ENCODE measurements around the gene P2RY13. TPM values are rescaled to one million over a fixed set of nuclear protein-coding genes. Genes with fewer than 3 reads are reported as not detected.

The P2RY13 gene
- total and polyA plus RNA-seq, 10 of the 15 experiments (the other 5 are each of a cell fraction or from before 2014, with no cell fraction given), result not detected

DNA sequence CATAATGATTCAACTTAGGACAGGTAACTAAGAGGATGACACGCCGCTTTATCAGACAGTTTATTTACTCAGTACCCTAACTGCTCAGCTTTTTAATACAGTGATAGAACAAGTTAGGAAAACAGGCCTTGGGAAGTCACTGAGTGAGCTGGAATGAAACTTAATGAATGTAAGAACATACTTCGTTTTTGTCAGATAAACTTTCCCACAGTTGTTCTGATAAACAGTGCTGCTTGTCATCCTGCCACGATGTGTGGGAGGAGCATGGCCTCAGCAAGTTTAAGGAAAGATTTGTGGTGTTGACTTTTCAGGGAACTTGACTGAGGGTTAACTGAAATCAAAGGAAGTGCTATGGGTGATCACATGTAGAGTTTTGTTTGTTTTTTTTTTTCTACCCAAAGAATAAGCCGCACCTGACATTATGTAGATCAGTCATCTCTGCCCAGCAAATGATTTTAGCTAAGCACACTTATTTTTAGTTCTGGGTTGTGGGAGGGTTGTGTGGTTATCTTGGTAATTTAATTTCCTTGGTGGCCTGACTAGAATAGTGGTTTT lies 45.4 kb downstream of the P2RY13 start:
- ATAC-seq (no peak; the same call in 2 of the 3 replicates), DNase-seq (ENCODE audit: low read depth, low spot score) (no peak)
- no peak overlapping the region for H3K27ac ChIP-seq (ENCODE audit: control insufficient read depth, insufficient read depth)

GRCh38 chr3:151283387-151283786 lies 46.0 kb downstream of the P2RY13 start:
- intact Hi-C loops (cut with micrococcal nuclease; ENCODE audit: unreplicated experiment) (loop anchor here (1.0 to 5.0 kb wide), 3 partner anchors 56 to 356 kb away; no protein-coding TSS in a partner anchor), in situ Hi-C loops (cut with MboI) (no loop called here)
- no peak overlapping the region for H3K9ac ChIP-seq (ENCODE audit: control insufficient read depth, insufficient read depth, low read length)
- ChIA-PET CTCF (interaction anchor here (1.0 to 9.6 kb wide), 9 partner anchors 16 to 120 kb away, joined by 3 to 182 read pairs (median 18); no protein-coding TSS in a partner anchor), POLR2A (no interaction called here), RAD21 (ENCODE audit: unreplicated experiment) (interaction anchor here (1.6 kb wide), 1 partner anchor 115 kb away, joined by 19 read pairs; no protein-coding TSS in a partner anchor), SMC1A (ENCODE audit: uncharacterized antibody, unreplicated experiment) (interaction anchor here (0.6 to 6.7 kb wide), 6 partner anchors 15 to 121 kb away, joined by 3 to 98 read pairs (median 12); no protein-coding TSS in a partner anchor)
- DNase-seq (ENCODE audit: low read depth, low spot score), result no peak
- H3K27me3 ChIP-seq (replicated peaks in 1 of 2; ENCODE audit: control insufficient read depth in 2 of 2, insufficient read depth in 2 of 2, low read length in 1 of 2), result no peaks in the 10 kb centered on the region
- ATAC-seq, result no peak
- no peaks in the 10 kb centered on the region for H3K79me2 ChIP-seq (ENCODE audit: control insufficient read depth, insufficient read depth, low read length)
- no peak overlapping the region for H2AFZ ChIP-seq (ENCODE audit: control insufficient read depth, low read depth, low read length)
- FAIRE-seq, result no peak
- no TSS peak for BruUV-seq (replicated peaks)
- H3K4me2 ChIP-seq (ENCODE audit: control insufficient read depth, insufficient read depth), result no peak overlapping the region
- H3K36me3 ChIP-seq (ENCODE audit: control insufficient read depth in 2 of 2, insufficient read depth in 2 of 2, low read length in 1 of 2), result no peaks in the 10 kb centered on the region
- H3K27ac ChIP-seq (ENCODE audit: control insufficient read depth, insufficient read depth), result no peak overlapping the region
- H4K20me1 ChIP-seq (ENCODE audit: control insufficient read depth, insufficient read depth), result no peaks in the 10 kb centered on the region
- no peaks in the 10 kb centered on the region for H3K9me3 ChIP-seq (replicated peaks; ENCODE audit: control insufficient read depth, insufficient read depth, low read length)
- 44% methylated on average over 4 of the region's 4 CpGs for WGBS (ENCODE audit: insufficient coverage, insufficient replicate concordance, low lambda C conversion rate, missing lambda C conversion rate)
- H3K4me1 ChIP-seq (ENCODE audit: control insufficient read depth, insufficient read depth, low read length), result peaks cover 2% of the 10 kb centered on the region
- no peak overlapping the region for H3K4me3 ChIP-seq
- TF ChIP-seq, protein P1, sequence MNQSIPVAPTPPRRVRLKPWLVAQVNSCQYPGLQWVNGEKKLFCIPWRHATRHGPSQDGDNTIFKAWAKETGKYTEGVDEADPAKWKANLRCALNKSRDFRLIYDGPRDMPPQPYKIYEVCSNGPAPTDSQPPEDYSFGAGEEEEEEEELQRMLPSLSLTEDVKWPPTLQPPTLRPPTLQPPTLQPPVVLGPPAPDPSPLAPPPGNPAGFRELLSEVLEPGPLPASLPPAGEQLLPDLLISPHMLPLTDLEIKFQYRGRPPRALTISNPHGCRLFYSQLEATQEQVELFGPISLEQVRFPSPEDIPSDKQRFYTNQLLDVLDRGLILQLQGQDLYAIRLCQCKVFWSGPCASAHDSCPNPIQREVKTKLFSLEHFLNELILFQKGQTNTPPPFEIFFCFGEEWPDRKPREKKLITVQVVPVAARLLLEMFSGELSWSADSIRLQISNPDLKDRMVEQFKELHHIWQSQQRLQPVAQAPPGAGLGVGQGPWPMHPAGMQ (IDR thresholded peaks at IDR 0.05; ENCODE audit: borderline replicate concordance), result no peak
- TF ChIP-seq IKZF2 (IDR thresholded peaks at IDR 0.05) (no peak), TAF1 (IDR thresholded peaks at IDR 0.05; ENCODE audit: borderline replicate concordance, low read depth, low read length) (no peak), CREB1 (IDR thresholded peaks at IDR 0.05; ENCODE audit: low read depth) (no peak), NFYA (IDR thresholded peaks at IDR 0.05; ENCODE audit: borderline replicate concordance, low read depth, low read length) (no peak), CREM (IDR thresholded peaks at IDR 0.05; ENCODE audit: low read depth) (no peak), NFIC (IDR thresholded peaks at IDR 0.05; ENCODE audit: low read depth, low read length) (no peak), CTCF (IDR thresholded peaks at IDR 0.05 in 2 of 3, conservative IDR thresholded peaks at IDR 0.05 in 1 of 3; ENCODE audit: control insufficient read depth in 2 of 3, extremely low read depth in 1 of 3, insufficient read depth in 1 of 3, low read depth in 3 of 3, low read length in 3 of 3) (no peak), MEF2B (IDR thresholded peaks at IDR 0.05; ENCODE audit: partially characterized antibody, poor library complexity, severe bottlenecking) (no peak), CBFB (IDR thresholded peaks at IDR 0.05; ENCODE audit: low read depth) (no peak), PKNOX1 (IDR thresholded peaks at IDR 0.05) (no peak)

More for the DNA sequence above, 45.4 kb downstream of the P2RY13 start:
- BruUV-seq (replicated peaks), result no TSS peak
- H3K4me2 ChIP-seq (ENCODE audit: control insufficient read depth, insufficient read depth), result no peak overlapping the region
- no peaks in the 10 kb centered on the region for H3K4me1 ChIP-seq (ENCODE audit: control insufficient read depth, insufficient read depth, low read length)
- H3K27me3 ChIP-seq (replicated peaks in 1 of 2; ENCODE audit: control insufficient read depth in 2 of 2, insufficient read depth in 2 of 2, low read length in 1 of 2), result no peaks in the 10 kb centered on the region
- no peak overlapping the region for H2AFZ ChIP-seq (ENCODE audit: control insufficient read depth, low read depth, low read length)
- H3K9ac ChIP-seq (ENCODE audit: control insufficient read depth, insufficient read depth, low read length), result no peak overlapping the region
- no peaks in the 10 kb centered on the region for H3K9me3 ChIP-seq (replicated peaks; ENCODE audit: control insufficient read depth, insufficient read depth, low read length)
- 38% methylated on average over 5 of the region's 5 CpGs for WGBS (ENCODE audit: insufficient coverage, insufficient replicate concordance, low lambda C conversion rate, missing lambda C conversion rate)
- intact Hi-C loops (cut with micrococcal nuclease; ENCODE audit: unreplicated experiment), result loop anchor here (1.0 to 5.0 kb wide), 3 partner anchors 57 to 357 kb away; no protein-coding TSS in a partner anchor
- in situ Hi-C loops (cut with MboI), result no loop called here
- H3K79me2 ChIP-seq (ENCODE audit: control insufficient read depth, insufficient read depth, low read length), result no peaks in the 10 kb centered on the region
- no peak for TF ChIP-seq TAF1 (IDR thresholded peaks at IDR 0.05; ENCODE audit: borderline replicate concordance, low read depth, low read length)
- TF ChIP-seq IKZF2 (IDR thresholded peaks at IDR 0.05), result no peak
- no peak for TF ChIP-seq CBX3 (IDR thresholded peaks at IDR 0.05; ENCODE audit: borderline replicate concordance, low read depth)
- ChIA-PET RAD21 (ENCODE audit: unreplicated experiment) (interaction anchor here (0.8 to 1.8 kb wide), 3 partner anchors 54 to 116 kb away, joined by 4 to 9 read pairs (median 5); no protein-coding TSS in a partner anchor), POLR2A (no interaction called here), SMC1A (ENCODE audit: uncharacterized antibody, unreplicated experiment) (interaction anchor here (0.6 to 3.6 kb wide), 5 partner anchors 16 to 122 kb away, joined by 3 to 17 read pairs (median 6); no protein-coding TSS in a partner anchor), CTCF (interaction anchor here (0.6 to 4.4 kb wide), 6 partner anchors 9 to 121 kb away, joined by 3 to 37 read pairs (median 4); no protein-coding TSS in a partner anchor)
- no peak for FAIRE-seq
- H4K20me1 ChIP-seq (ENCODE audit: control insufficient read depth, insufficient read depth), result no peaks in the 10 kb centered on the region
- no peak overlapping the region for H3K4me3 ChIP-seq
- no peaks in the 10 kb centered on the region for H3K36me3 ChIP-seq (ENCODE audit: control insufficient read depth in 2 of 2, insufficient read depth in 2 of 2, low read length in 1 of 2)
